ENCODE data around the gene CPLANE1.

- TF ChIP-seq CTCF (IDR thresholded peaks at IDR 0.05): no peak
- no peak for TF ChIP-seq POLR2A (IDR thresholded peaks at IDR 0.05)
These were observed 115.2 kb downstream of the CPLANE1 start for GRCh38 chr5:37133939-37134338.

Measured in body of pancreas (tissue), 4 donors.